ENCODE data around the gene TNFSF8. TPM values are rescaled to one million over a fixed set of nuclear protein-coding genes. Genes with fewer than 3 reads are reported as not detected.

The TNFSF8 gene
- total and polyA plus RNA-seq, 9 of the 15 experiments (the other 6 are each of a cell fraction or from before 2014, with no cell fraction given) = 0.09 TPM; not detected in 8

DNA sequence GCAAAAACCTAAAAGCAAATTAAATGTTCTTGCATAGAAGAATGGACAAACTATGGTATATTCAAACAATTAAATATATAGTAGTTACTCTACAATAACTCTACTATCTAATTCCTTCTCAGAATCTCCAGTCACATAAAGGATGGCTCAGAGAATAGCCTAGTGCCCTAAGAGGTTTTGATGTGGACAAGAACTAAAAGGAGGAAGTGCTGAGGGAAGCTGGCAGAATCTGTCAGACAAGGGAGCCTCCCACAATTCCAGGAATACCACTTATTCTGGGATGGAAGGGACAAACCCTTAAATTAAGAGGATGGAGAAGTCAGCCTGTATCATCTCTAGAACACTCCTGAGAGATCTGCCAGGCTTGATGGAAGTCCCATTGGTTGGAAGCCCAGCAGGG is 30.4 kb downstream of the TNFSF8 start:
- intact Hi-C loops (cut with micrococcal nuclease) = no loop called here
- no peak for FAIRE-seq

DNA sequence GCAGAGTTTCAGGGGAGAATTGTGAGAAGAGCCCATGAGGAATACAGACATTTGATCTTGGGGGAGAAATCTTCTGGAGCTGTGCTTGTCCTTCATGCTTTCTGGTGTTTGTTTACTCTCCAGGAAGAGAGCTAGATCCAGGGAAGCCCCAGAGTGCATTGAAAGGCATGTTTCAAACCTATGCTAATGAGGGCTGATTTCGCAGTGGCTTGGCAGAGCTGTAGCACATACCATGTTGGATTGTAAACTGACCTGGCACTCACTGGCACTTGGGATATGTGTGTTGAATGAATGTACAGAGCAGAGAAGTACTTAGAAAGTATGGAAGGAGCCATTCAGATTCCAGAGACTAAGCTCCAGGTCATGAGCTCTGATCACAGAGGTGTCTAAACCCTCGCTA is 30.9 kb downstream of the TNFSF8 start:
- ATAC-seq (no peak), DNase-seq (ENCODE audit: extremely low read depth in 1 of 4, low spot score in 3 of 4) (no peak), FAIRE-seq (no peak)
- ChIA-PET POLR2A (interaction anchor here (0.6 kb wide), 1 partner anchor 1562 kb away, joined by 3 read pairs; no protein-coding TSS in a partner anchor), CTCF (ENCODE audit: low intra/inter-chr PET ratio) (no interaction called here)
- no peak overlapping the region for H3K9ac ChIP-seq (ENCODE audit: insufficient read depth in 1 of 2, low read depth in 2 of 2, low read length in 2 of 2)
- H3K4me3 ChIP-seq = no peak overlapping the region
- in situ Hi-C loops (cut with MboI) (no loop called here), intact Hi-C loops (cut with micrococcal nuclease) (no loop called here)
- H3K4me2 ChIP-seq (ENCODE audit: insufficient read depth, low read length) = no peak overlapping the region
- no peak overlapping the region for H2AFZ ChIP-seq (ENCODE audit: low read depth, low read length)
- BruUV-seq (replicated peaks) = no TSS peak
- H3K27ac ChIP-seq (ENCODE audit: extremely low read depth, low read depth, low read length) = no peak overlapping the region
- H3K79me2 ChIP-seq (ENCODE audit: control insufficient read depth, insufficient read depth, low read length) = no peaks in the 10 kb centered on the region
- H4K20me1 ChIP-seq (replicated peaks; ENCODE audit: control insufficient read depth, insufficient read depth, low read length) = no peaks in the 10 kb centered on the region
- WGBS (ENCODE audit: insufficient coverage, low coverage, missing lambda C conversion rate) = 0% methylated on average over 2 of the region's 2 CpGs
- H3K4me1 ChIP-seq (replicated peaks in 1 of 2; ENCODE audit: control insufficient read depth in 2 of 2, insufficient read depth in 2 of 2, low read length in 2 of 2) = no peaks in the 10 kb centered on the region
- H3K36me3 ChIP-seq (ENCODE audit: control insufficient read depth, insufficient read depth, low read length) = no peaks in the 10 kb centered on the region
- H3K9me3 ChIP-seq (replicated peaks; ENCODE audit: control insufficient read depth, insufficient read depth, low read depth, low read length) = no peaks in the 10 kb centered on the region
- H3K9me1 ChIP-seq (ENCODE audit: control insufficient read depth, insufficient read depth, low read length) = no peaks in the 10 kb centered on the region
- H3K27me3 ChIP-seq (ENCODE audit: control insufficient read depth in 2 of 2, insufficient read depth in 2 of 2, low read length in 2 of 2) = no peaks in the 10 kb centered on the region
- no peak for TF ChIP-seq ZKSCAN1 (IDR thresholded peaks at IDR 0.05; ENCODE audit: low read depth, low read length)
- TF ChIP-seq SETDB1 (IDR thresholded peaks at IDR 0.05; ENCODE audit: low read length) = no peak
- no peak for TF ChIP-seq ETV5 (CRISPR knock-in tag; IDR thresholded peaks at IDR 0.05; ENCODE audit: low read depth)
- no peak for TF ChIP-seq USF2 (CRISPR knock-in tag; IDR thresholded peaks at IDR 0.05)
- no peak for TF ChIP-seq ZNF239 (CRISPR knock-in tag; IDR thresholded peaks at IDR 0.05)
- TF ChIP-seq ELF2 (CRISPR knock-in tag; IDR thresholded peaks at IDR 0.05) = no peak
- TF ChIP-seq SREBF1 (IDR thresholded peaks at IDR 0.05; ENCODE audit: borderline replicate concordance, low read depth, low read length) = no peak
- no peak for TF ChIP-seq FOXP1 (CRISPR knock-in tag; IDR thresholded peaks at IDR 0.05)
- no peak for TF ChIP-seq ATF1 (CRISPR knock-in tag; IDR thresholded peaks at IDR 0.05)
- no peak for TF ChIP-seq ATF1 (tag; IDR thresholded peaks at IDR 0.05)
- TF ChIP-seq L3MBTL2 (IDR thresholded peaks at IDR 0.05) = no peak
- TF ChIP-seq, protein P1, sequence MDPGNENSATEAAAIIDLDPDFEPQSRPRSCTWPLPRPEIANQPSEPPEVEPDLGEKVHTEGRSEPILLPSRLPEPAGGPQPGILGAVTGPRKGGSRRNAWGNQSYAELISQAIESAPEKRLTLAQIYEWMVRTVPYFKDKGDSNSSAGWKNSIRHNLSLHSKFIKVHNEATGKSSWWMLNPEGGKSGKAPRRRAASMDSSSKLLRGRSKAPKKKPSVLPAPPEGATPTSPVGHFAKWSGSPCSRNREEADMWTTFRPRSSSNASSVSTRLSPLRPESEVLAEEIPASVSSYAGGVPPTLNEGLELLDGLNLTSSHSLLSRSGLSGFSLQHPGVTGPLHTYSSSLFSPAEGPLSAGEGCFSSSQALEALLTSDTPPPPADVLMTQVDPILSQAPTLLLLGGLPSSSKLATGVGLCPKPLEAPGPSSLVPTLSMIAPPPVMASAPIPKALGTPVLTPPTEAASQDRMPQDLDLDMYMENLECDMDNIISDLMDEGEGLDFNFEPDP (CRISPR knock-in tag; IDR thresholded peaks at IDR 0.05) = no peak
- no peak for TF ChIP-seq ADNP (tag; IDR thresholded peaks at IDR 0.05)

More for the DNA sequence above, 30.4 kb downstream of the TNFSF8 start:
- Histone ChIP-seq H3K9ac (ENCODE audit: insufficient read depth in 1 of 2, low read depth in 2 of 2, low read length in 2 of 2) (no peak overlapping the region), H3K4me2 (ENCODE audit: insufficient read depth, low read length) (no peak overlapping the region), H3K27ac (ENCODE audit: extremely low read depth, low read depth, low read length) (no peak overlapping the region), H3K36me3 (ENCODE audit: control insufficient read depth, insufficient read depth, low read length) (no peaks in the 10 kb centered on the region), H4K20me1 (replicated peaks; ENCODE audit: control insufficient read depth, insufficient read depth, low read length) (no peaks in the 10 kb centered on the region), H3K27me3 (ENCODE audit: control insufficient read depth in 2 of 2, insufficient read depth in 2 of 2, low read length in 2 of 2) (no peaks in the 10 kb centered on the region), H3K9me3 (replicated peaks; ENCODE audit: control insufficient read depth, insufficient read depth, low read depth, low read length) (no peaks in the 10 kb centered on the region), H3K4me1 (replicated peaks in 1 of 2; ENCODE audit: control insufficient read depth in 2 of 2, insufficient read depth in 2 of 2, low read length in 2 of 2) (no peaks in the 10 kb centered on the region), H3K4me3 (no peak overlapping the region), H3K9me1 (ENCODE audit: control insufficient read depth, insufficient read depth, low read length) (no peaks in the 10 kb centered on the region), H3K79me2 (ENCODE audit: control insufficient read depth, insufficient read depth, low read length) (no peaks in the 10 kb centered on the region), H2AFZ (ENCODE audit: low read depth, low read length) (no peak overlapping the region)
- TF ChIP-seq SPI1 (IDR thresholded peaks at IDR 0.05; ENCODE audit: borderline replicate concordance, low read depth, low read length) = peak; percentile 45; the same call in 1 of the 2 replicates
- no peak for TF ChIP-seq EHMT2 (IDR thresholded peaks at IDR 0.05)
- POLR2A ChIA-PET = interaction anchor here (0.6 kb wide), 1 partner anchor 1562 kb away, joined by 3 read pairs; no protein-coding TSS in a partner anchor
- no peak for DNase-seq (ENCODE audit: extremely low read depth in 1 of 4, low spot score in 3 of 4)
- CTCF ChIA-PET (ENCODE audit: low intra/inter-chr PET ratio) = no interaction called here
- in situ Hi-C loops (cut with MboI) = loop anchor here (25.0 kb wide), 1 partner anchor 163 kb away; no protein-coding TSS in a partner anchor
- no peak for ATAC-seq
- no TSS peak for BruUV-seq (replicated peaks)
